Suprapubic skin (tissue), 4 donors: ENCODE measurements around the gene KNDC1. TPM values are rescaled to one million over a fixed set of nuclear protein-coding genes. Genes with fewer than 3 reads are reported as not detected.

Experiments
- DNase-seq, 2 donors: peaks; one replicate each; pipeline ENCODE4 v3.0.0-alpha.2; 2019; ENCODE audit warnings: low spot score in 2 of 2
- H3K27ac ChIP-seq: fragments of 200-600 bp; sonication (generic); one replicate; pipeline ENCODE4 v1.5.1; 2019
- H3K27me3 ChIP-seq: fragments of 200-600 bp; sonication (generic); one replicate; pipeline ENCODE4 v1.5.1; 2019
- H3K36me3 ChIP-seq: fragments of 200-600 bp; sonication (generic); one replicate; pipeline ENCODE4 v1.5.1; 2019
- H3K4me1 ChIP-seq: fragments of 200-600 bp; sonication (generic); one replicate; pipeline ENCODE4 v1.5.1; 2019
- H3K4me3 ChIP-seq: fragments of 200-600 bp; sonication (generic); one replicate; pipeline ENCODE4 v1.5.1; 2019; ENCODE audit warnings: mild to moderate bottlenecking
- H3K9me3 ChIP-seq: fragments of 200-600 bp; sonication (generic); one replicate; pipeline ENCODE4 v1.5.1; 2019
- EP300 ChIP-seq: sonication (generic); formaldehyde crosslinking; IDR thresholded peaks from one replicate; pipeline ENCODE4 v1.6.1; 2017; ENCODE audit warnings: antibody characterized with exemption
- POLR2A ChIP-seq, 2 donors: fragments of 450-650 bp; IDR thresholded peaks; one replicate each; pipeline ENCODE4 v1.6.1; 2017; ENCODE audit warnings: antibody characterized with exemption in 2 of 2, mild to moderate bottlenecking in 2 of 2, moderate library complexity in 2 of 2
- POLR2AphosphoS5 ChIP-seq, 3 donors: sonication (generic); formaldehyde crosslinking; IDR thresholded peaks; one replicate each; pipeline ENCODE4 v1.6.1; 2017; ENCODE audit warnings: antibody characterized with exemption in 3 of 3
- WGBS: methylation state at CpG from one replicate; pipeline ENCODE4 v1.1.5; 2018; 5-methylcytosine and 5-hydroxymethylcytosine counted together
- total RNA-seq, 4 donors: library from RNA; depleted of rRNA; stranded (reverse); fragments of >200 nt; gene quantifications; one replicate each; pipeline ENCODE4 v1.1.0, GENCODE V29; 2016
- TF ChIP-seq, protein P1 (sequence below), 2 donors: fragments of 200-600 bp in 1 of 2; fragments of 450-650 bp in 1 of 2; sonication (generic) in 1 of 2; IDR thresholded peaks; one replicate each; pipeline ENCODE4 v1.5.1; 2016 to 2019; ENCODE audit warnings: antibody characterized with exemption in 2 of 2, mild to moderate bottlenecking in 1 of 2, moderate library complexity in 1 of 2

Gene KNDC1
- total RNA-seq, 4 donors from 2014 or later: 0.08 to 2.5 (median 0.58) TPM

DNA sequence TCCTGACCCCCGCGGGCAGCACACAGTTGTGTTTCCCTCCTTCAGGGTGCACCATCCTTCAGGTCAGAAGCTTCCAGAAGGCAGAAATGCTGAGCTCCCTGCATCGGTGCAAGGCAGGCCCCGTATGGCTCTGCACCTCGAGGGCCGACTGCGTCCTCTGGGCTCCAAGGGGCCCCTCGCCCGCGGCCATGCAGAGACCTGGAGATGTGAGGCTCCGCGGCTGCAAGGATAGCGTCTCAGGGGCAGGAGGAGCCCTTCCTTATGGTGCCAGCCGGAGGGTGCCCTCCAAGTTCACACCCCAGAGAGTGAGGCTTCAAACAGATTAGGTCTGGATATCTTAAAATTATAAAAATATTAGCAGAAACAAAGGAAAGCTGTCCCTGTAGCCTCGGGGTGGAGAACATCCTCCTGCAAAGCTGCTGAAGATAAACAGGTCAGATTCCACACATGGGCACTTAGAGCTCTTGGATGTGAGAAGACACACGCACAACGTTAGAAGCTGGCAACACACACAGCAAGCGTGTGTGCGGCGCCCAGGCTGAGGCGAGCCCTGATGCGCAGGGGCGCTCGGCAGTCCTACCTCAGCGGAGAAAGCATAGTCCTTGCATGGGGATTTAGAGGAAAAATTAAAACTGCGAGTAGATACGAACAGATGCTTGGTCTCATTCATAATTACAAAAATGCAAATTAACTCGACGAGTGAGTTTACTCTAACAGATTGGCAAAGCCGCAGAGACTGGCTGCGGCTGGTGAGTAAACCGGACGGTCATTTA, 20.4 kb downstream of the KNDC1 start:
- DNase-seq: no peak
- no peaks in the 10 kb centered on the region for H3K9me3 ChIP-seq
- H3K27me3 ChIP-seq: peaks cover 30% of the 10 kb centered on the region
- H3K4me1 ChIP-seq: no peaks in the 10 kb centered on the region
- 84% methylated on average over 33 of the region's 33 CpGs for WGBS
- no peaks in the 10 kb centered on the region for H3K36me3 ChIP-seq
- no peak for TF ChIP-seq POLR2AphosphoS5 (IDR thresholded peaks at IDR 0.05)
- TF ChIP-seq EP300: no peak
- no peak for TF ChIP-seq POLR2A (IDR thresholded peaks at IDR 0.05)
- TF ChIP-seq, protein P1, sequence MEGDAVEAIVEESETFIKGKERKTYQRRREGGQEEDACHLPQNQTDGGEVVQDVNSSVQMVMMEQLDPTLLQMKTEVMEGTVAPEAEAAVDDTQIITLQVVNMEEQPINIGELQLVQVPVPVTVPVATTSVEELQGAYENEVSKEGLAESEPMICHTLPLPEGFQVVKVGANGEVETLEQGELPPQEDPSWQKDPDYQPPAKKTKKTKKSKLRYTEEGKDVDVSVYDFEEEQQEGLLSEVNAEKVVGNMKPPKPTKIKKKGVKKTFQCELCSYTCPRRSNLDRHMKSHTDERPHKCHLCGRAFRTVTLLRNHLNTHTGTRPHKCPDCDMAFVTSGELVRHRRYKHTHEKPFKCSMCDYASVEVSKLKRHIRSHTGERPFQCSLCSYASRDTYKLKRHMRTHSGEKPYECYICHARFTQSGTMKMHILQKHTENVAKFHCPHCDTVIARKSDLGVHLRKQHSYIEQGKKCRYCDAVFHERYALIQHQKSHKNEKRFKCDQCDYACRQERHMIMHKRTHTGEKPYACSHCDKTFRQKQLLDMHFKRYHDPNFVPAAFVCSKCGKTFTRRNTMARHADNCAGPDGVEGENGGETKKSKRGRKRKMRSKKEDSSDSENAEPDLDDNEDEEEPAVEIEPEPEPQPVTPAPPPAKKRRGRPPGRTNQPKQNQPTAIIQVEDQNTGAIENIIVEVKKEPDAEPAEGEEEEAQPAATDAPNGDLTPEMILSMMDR (IDR thresholded peaks at IDR 0.05): no peak
- H3K4me3 ChIP-seq: no peak overlapping the region
- H3K27ac ChIP-seq: no peak overlapping the region

DNA sequence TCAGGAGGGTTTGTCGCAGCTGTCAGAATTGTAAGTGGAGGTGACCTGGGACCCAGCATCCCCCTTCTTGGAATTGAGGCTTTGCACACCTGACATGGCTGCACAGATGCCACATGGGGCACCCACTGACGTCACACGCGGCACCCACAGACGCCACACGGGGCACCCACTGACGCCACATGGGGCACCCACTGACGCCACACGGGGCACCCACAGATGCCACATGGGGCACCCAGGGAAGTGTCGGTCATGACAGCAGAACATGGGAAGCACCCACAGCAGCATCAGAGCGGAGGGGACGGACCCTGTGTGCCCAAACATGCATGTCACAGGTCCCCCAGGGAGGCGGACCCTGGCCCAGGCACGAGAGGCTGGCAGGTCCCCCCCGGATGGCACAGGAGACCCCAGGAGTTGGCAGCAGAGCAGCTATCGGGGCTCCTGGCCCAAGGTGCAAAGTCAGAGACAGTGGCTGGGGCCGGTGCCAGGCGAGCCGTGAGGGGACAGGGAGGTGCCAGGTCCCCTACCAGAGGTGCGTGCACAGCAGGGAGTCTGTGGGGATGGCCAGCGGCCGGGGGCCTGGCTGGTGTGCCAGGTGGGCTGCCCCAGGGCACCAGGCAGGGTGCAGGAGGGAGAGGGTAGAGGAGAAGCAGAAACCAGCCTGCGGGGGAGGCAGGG, 21.1 kb downstream of the KNDC1 start:
- Histone ChIP-seq H3K4me1 (no peaks in the 10 kb centered on the region), H3K36me3 (no peaks in the 10 kb centered on the region), H3K4me3 (no peak overlapping the region), H3K9me3 (no peaks in the 10 kb centered on the region), H3K27me3 (peaks cover 32% of the 10 kb centered on the region), H3K27ac (no peak overlapping the region)
- TF ChIP-seq POLR2AphosphoS5 (IDR thresholded peaks at IDR 0.05) (no peak), EP300 (no peak), POLR2A (IDR thresholded peaks at IDR 0.05) (no peak)
- TF ChIP-seq, protein P1 (IDR thresholded peaks at IDR 0.05): no peak
- WGBS: 89% methylated on average over 17 of the region's 23 CpGs
- DNase-seq: no peak

DNA sequence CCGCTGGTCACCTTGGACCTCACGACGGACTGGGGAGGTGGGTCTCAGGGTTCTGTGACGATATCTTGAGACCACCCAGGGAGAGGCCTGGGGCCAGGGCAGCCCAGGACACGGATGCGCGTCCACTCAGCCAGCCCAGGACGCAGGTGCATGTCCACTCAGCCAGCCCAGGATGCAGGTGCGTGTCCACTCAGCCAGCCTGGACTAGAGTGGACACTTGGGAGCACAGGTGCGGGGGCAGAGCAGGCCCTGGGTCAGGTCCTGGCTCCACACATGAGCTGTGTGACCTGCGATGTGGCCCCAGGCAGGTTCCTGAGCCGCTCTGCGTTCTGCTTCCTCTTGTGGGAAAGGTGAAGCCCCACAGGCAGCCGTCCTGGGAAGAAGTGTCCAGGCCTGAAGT, 22.2 kb downstream of the KNDC1 start:
- Histone ChIP-seq H3K4me3 (no peak overlapping the region), H3K36me3 (no peaks in the 10 kb centered on the region), H3K4me1 (no peaks in the 10 kb centered on the region), H3K27ac (no peak overlapping the region), H3K9me3 (no peaks in the 10 kb centered on the region), H3K27me3 (peaks cover 38% of the 10 kb centered on the region)
- TF ChIP-seq POLR2A (IDR thresholded peaks at IDR 0.05) (no peak), POLR2AphosphoS5 (IDR thresholded peaks at IDR 0.05) (no peak), EP300 (no peak)
- TF ChIP-seq, protein P1 (IDR thresholded peaks at IDR 0.05): no peak
- DNase-seq: no peak
- WGBS: 67% methylated on average over 7 of the region's 14 CpGs

DNA sequence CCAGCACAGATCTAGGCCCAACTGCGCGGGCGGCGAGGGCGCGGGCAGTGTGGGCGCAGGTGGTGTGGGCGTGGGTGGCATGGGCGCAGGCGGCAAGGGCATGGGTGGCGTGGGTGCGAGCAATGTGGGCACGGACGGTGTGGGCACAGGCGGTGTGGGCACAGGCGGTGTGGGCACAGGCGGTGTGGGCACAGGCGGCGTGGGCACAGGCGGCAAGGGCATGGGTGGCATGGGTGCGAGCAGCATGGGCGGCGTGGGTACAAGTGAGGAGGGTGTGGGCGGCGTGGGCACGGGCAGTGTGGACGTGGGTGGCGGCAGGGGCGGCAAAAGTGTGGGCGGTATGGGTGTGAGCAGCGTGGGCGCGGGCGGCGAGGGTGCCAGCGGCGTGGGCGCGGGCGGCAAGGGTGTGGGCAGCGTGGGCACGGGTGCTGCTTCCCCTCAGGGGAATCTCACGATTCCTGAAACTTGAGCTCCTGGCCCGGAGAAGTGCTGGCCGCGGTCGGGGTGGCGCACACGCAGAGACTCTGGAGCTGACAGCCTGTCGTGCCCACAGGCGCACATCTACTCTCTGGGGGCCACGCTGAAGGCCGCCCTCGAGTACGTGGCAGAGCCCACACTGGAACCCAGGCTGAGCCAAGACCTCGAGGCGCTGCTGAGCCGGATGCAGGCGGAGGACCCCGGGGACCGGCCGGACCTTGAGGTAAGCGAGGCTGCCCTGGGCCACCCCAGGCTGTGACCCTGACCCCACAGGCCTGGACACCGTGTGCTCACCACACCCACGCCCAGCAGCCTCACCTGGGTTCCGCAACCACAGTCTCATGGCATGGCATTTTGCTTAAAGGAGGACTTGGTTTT, 23.0 kb downstream of the KNDC1 start:
- Histone ChIP-seq H3K4me3 (no peak overlapping the region), H3K36me3 (no peaks in the 10 kb centered on the region), H3K4me1 (no peaks in the 10 kb centered on the region), H3K27ac (no peak overlapping the region), H3K9me3 (no peaks in the 10 kb centered on the region), H3K27me3 (peaks cover 42% of the 10 kb centered on the region)
- TF ChIP-seq, protein P1 (IDR thresholded peaks at IDR 0.05): no peak
- WGBS: 87% methylated on average over 54 of the region's 66 CpGs
- no peak for DNase-seq
